Hepatocyte (in vitro differentiated cells): ENCODE measurements around the gene SHANK3. TPM values are rescaled to one million over a fixed set of nuclear protein-coding genes. Genes with fewer than 3 reads are reported as not detected.
"Not testable (repeated sequence)": the region's sequence is repeated elsewhere in the genome, so short reads cannot be mapped to it uniquely, and the experiment has no call there.

ENCODE experiments used
- DNase-seq: peaks from one replicate; pipeline ENCODE4 v3.0.0-alpha.2; 2016; ENCODE audit warnings: low spot score
- H2AFZ ChIP-seq: fragments of 200-600 bp; sonication (generic); 2 replicates; pipeline ENCODE4 v1.6.0; 2016; ENCODE audit warnings: antibody characterized with exemption, mild to moderate bottlenecking
- H3K27ac ChIP-seq: fragments of 200-600 bp; sonication (generic); 2 replicates; pipeline ENCODE4 v1.5.1; 2016; ENCODE audit warnings: mild to moderate bottlenecking
- H3K27me3 ChIP-seq: fragments of 200-600 bp; sonication (generic); 2 replicates; pipeline ENCODE4 v1.6.1; 2016
- H3K36me3 ChIP-seq: fragments of 200-600 bp; sonication (generic); replicated peaks from 2 replicates; pipeline ENCODE4 v1.5.1; 2016; ENCODE audit warnings: low read depth; ENCODE audit not compliant: insufficient read depth
- H3K4me1 ChIP-seq: fragments of 200-600 bp; sonication (generic); 2 replicates; pipeline ENCODE4 v1.5.1; 2016; ENCODE audit warnings: mild to moderate bottlenecking, moderate library complexity; ENCODE audit not compliant: insufficient read depth
- H3K4me2 ChIP-seq: fragments of 200-600 bp; sonication (generic); 2 replicates; pipeline ENCODE4 v1.6.0; 2016
- H3K4me3 ChIP-seq: fragments of 200-600 bp; sonication (generic); 2 replicates; pipeline ENCODE4 v1.5.1; 2016; ENCODE audit warnings: mild to moderate bottlenecking
- H3K79me2 ChIP-seq: fragments of 200-600 bp; sonication (generic); 2 replicates; pipeline ENCODE4 v1.6.0; 2017; ENCODE audit warnings: mild to moderate bottlenecking
- H3K9me2 ChIP-seq: fragments of 200-600 bp; sonication (generic); replicated peaks from 2 replicates; pipeline ENCODE4 v1.6.0; 2017; ENCODE audit warnings: mild to moderate bottlenecking; ENCODE audit not compliant: insufficient read depth
- H3K9me3 ChIP-seq: fragments of 200-600 bp; sonication (generic); 2 replicates; pipeline ENCODE4 v1.5.1; 2016; ENCODE audit warnings: low read depth, mild to moderate bottlenecking
- H4K20me1 ChIP-seq: fragments of 200-600 bp; sonication (generic); 2 replicates; pipeline ENCODE4 v1.6.0; 2016; ENCODE audit warnings: mild to moderate bottlenecking; ENCODE audit not compliant: insufficient read depth, poor library complexity, severe bottlenecking
- CTCF ChIP-seq: fragments of 200-600 bp; sonication (generic); IDR thresholded peaks from 2 replicates; pipeline ENCODE4 v1.5.1; 2016; ENCODE audit warnings: antibody characterized with exemption, mild to moderate bottlenecking; ENCODE audit not compliant: poor library complexity
- EZH2 ChIP-seq: fragments of 200-600 bp; sonication (generic); IDR thresholded peaks from 2 replicates; pipeline ENCODE4 v1.6.1; 2016; ENCODE audit warnings: antibody characterized with exemption, mild to moderate bottlenecking, borderline replicate concordance
- EZH2phosphoT487 ChIP-seq: fragments of 200-600 bp; sonication (generic); IDR thresholded peaks from one replicate; pipeline ENCODE4 v1.6.1; 2018; ENCODE audit warnings: antibody characterized with exemption, mild to moderate bottlenecking, low read depth, moderate library complexity; ENCODE audit not compliant: unreplicated experiment, severe bottlenecking
- WGBS: methylation state at CpG from one replicate; pipeline ENCODE4 v1.1.6; 2016; ENCODE audit warnings: low lambda C conversion rate; ENCODE audit errors: missing lambda C conversion rate; 5-methylcytosine and 5-hydroxymethylcytosine counted together
- polyA plus RNA-seq: library from polyadenylated mRNA; unstranded; fragments of >200 nt; fragmentation: Nextera tagmentation; extraction: Ambion mirVana; gene quantifications from 2 replicates; pipeline ENCODE4 v1.2.1, GENCODE V29; 2016
- total RNA-seq: library from RNA; depleted of rRNA; stranded (reverse); fragments of >200 nt; gene quantifications from 2 replicates; pipeline ENCODE4 v1.2.3, GENCODE V29; 2014

The SHANK3 gene
- total and polyA plus RNA-seq, 2 experiments from 2014 or later, result 1.9 to 2.9 TPM

- no peak overlapping the region for H3K4me2 ChIP-seq
- 59% methylated on average over 5 of the region's 5 CpGs for WGBS
Measured at GRCh38 chr22:50633086-50633485, 39.5 kb upstream of the SHANK3 start.

GRCh38 chr22:50633771-50634170 lies 38.9 kb upstream of the SHANK3 start:
- no peak for TF ChIP-seq EZH2phosphoT487
- no peaks in the 10 kb centered on the region for H3K27me3 ChIP-seq
- peaks cover 3% of the 10 kb centered on the region for H3K4me1 ChIP-seq
- no peaks in the 10 kb centered on the region for H3K36me3 ChIP-seq
- H2AFZ ChIP-seq, result no peak overlapping the region
- no peak overlapping the region for H3K4me2 ChIP-seq
- H3K4me3 ChIP-seq, result no peak overlapping the region
- no peaks in the 10 kb centered on the region for H3K9me2 ChIP-seq
- H3K79me2 ChIP-seq, result no peaks in the 10 kb centered on the region
- no peaks in the 10 kb centered on the region for H4K20me1 ChIP-seq
- H3K9me3 ChIP-seq, result no peaks in the 10 kb centered on the region
- DNase-seq, result no peak
- WGBS, result 84% methylated on average over 11 of the region's 11 CpGs
- H3K27ac ChIP-seq, result no peak overlapping the region

More at GRCh38 chr22:50633086-50633485, 39.5 kb upstream of the SHANK3 start:
- Histone ChIP-seq H3K4me1 (peaks cover 7% of the 10 kb centered on the region), H3K27me3 (no peaks in the 10 kb centered on the region), H3K27ac (no peak overlapping the region), H3K79me2 (no peaks in the 10 kb centered on the region), H4K20me1 (no peaks in the 10 kb centered on the region), H3K9me2 (no peaks in the 10 kb centered on the region), H3K36me3 (no peaks in the 10 kb centered on the region), H2AFZ (no peak overlapping the region), H3K9me3 (no peaks in the 10 kb centered on the region), H3K4me3 (no peak overlapping the region)
- DNase-seq, result peak; percentile 6
- TF ChIP-seq EZH2, result no peak
- TF ChIP-seq CTCF, result no peak

GRCh38 chr22:50635591-50635990 lies 37.0 kb upstream of the SHANK3 start:
- Histone ChIP-seq H3K4me2 (no peak overlapping the region), H3K79me2 (no peaks in the 10 kb centered on the region), H3K9me2 (no peaks in the 10 kb centered on the region), H3K27me3 (no peaks in the 10 kb centered on the region), H3K36me3 (no peaks in the 10 kb centered on the region), H3K27ac (no peak overlapping the region), H3K4me1 (no peaks in the 10 kb centered on the region), H3K4me3 (no peak overlapping the region), H3K9me3 (no peaks in the 10 kb centered on the region), H4K20me1 (no peaks in the 10 kb centered on the region), H2AFZ (no peak overlapping the region)
- no peak for TF ChIP-seq CTCF
- 98% methylated on average over 11 of the region's 11 CpGs for WGBS
- DNase-seq, result no peak

- H3K27ac ChIP-seq, H2AFZ ChIP-seq, H3K36me3 ChIP-seq, H3K4me3 ChIP-seq, H4K20me1 ChIP-seq, H3K9me3 ChIP-seq, H3K4me2 ChIP-seq, H3K9me2 ChIP-seq, DNase-seq, H3K79me2 ChIP-seq: not testable (repeated sequence)
- WGBS, result 88% methylated on average over 12 of the region's 12 CpGs
- H3K4me1 ChIP-seq, result peaks cover 13% of the 10 kb centered on the region
- H3K27me3 ChIP-seq, result peaks cover 19% of the 10 kb centered on the region
Measured at GRCh38 chr22:50640296-50640695, 32.3 kb upstream of the SHANK3 start.
